Neural cell (in vitro differentiated cells): ENCODE measurements around the gene LSM12.

Experiments used
- CTCF ChIP-seq: fragments of 450-650 bp; IDR thresholded peaks from 2 replicates; pipeline ENCODE4 v1.5.1; 2014; ENCODE audit warnings: antibody characterized with exemption, mild to moderate bottlenecking, moderate library complexity; ENCODE audit not compliant: poor library complexity, severe bottlenecking
- EP300 ChIP-seq: fragments of 450-650 bp; conservative IDR thresholded peaks from 2 replicates; pipeline ENCODE4 v1.6.1; 2014; ENCODE audit warnings: antibody characterized with exemption, mild to moderate bottlenecking, moderate library complexity; ENCODE audit not compliant: poor library complexity, severe bottlenecking
- EZH2 ChIP-seq: fragments of 200-600, 300-800 bp; shearing (Covaris generic), sonication (generic); IDR thresholded peaks from 2 replicates; pipeline ENCODE4 v1.6.1; 2014; ENCODE audit warnings: antibody characterized with exemption, low read length, borderline replicate concordance, mild to moderate bottlenecking; ENCODE audit not compliant: insufficient read depth, poor library complexity, severe bottlenecking
- MXI1 ChIP-seq: fragments of 450-650 bp; conservative IDR thresholded peaks from 2 replicates; pipeline ENCODE4 v1.6.1; 2014; ENCODE audit warnings: antibody characterized with exemption, mild to moderate bottlenecking; ENCODE audit not compliant: poor library complexity, severe bottlenecking
- POLR2AphosphoS5 ChIP-seq: IDR thresholded peaks from 2 replicates; pipeline ENCODE4 v1.6.1; 2012
- TAF1 ChIP-seq: IDR thresholded peaks from 2 replicates; pipeline ENCODE4 v1.6.1; 2012; ENCODE audit warnings: low read depth
- TF ChIP-seq, protein P1 (sequence below): IDR thresholded peaks from 2 replicates; pipeline ENCODE4 v1.6.1; 2012; ENCODE audit warnings: borderline replicate concordance

GRCh38 chr17:44079877-44080821 lies 13.7 kb upstream of the LSM12 start:
- TF ChIP-seq CTCF (no peak), TAF1 (no peak), EP300 (no peak), EZH2 (no peak), POLR2AphosphoS5 (no peak), MXI1 (no peak)
- TF ChIP-seq, protein P1, sequence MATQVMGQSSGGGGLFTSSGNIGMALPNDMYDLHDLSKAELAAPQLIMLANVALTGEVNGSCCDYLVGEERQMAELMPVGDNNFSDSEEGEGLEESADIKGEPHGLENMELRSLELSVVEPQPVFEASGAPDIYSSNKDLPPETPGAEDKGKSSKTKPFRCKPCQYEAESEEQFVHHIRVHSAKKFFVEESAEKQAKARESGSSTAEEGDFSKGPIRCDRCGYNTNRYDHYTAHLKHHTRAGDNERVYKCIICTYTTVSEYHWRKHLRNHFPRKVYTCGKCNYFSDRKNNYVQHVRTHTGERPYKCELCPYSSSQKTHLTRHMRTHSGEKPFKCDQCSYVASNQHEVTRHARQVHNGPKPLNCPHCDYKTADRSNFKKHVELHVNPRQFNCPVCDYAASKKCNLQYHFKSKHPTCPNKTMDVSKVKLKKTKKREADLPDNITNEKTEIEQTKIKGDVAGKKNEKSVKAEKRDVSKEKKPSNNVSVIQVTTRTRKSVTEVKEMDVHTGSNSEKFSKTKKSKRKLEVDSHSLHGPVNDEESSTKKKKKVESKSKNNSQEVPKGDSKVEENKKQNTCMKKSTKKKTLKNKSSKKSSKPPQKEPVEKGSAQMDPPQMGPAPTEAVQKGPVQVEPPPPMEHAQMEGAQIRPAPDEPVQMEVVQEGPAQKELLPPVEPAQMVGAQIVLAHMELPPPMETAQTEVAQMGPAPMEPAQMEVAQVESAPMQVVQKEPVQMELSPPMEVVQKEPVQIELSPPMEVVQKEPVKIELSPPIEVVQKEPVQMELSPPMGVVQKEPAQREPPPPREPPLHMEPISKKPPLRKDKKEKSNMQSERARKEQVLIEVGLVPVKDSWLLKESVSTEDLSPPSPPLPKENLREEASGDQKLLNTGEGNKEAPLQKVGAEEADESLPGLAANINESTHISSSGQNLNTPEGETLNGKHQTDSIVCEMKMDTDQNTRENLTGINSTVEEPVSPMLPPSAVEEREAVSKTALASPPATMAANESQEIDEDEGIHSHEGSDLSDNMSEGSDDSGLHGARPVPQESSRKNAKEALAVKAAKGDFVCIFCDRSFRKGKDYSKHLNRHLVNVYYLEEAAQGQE = no peak
